Measurements from ENCODE around the gene C7orf57.

- TF ChIP-seq, protein P1, sequence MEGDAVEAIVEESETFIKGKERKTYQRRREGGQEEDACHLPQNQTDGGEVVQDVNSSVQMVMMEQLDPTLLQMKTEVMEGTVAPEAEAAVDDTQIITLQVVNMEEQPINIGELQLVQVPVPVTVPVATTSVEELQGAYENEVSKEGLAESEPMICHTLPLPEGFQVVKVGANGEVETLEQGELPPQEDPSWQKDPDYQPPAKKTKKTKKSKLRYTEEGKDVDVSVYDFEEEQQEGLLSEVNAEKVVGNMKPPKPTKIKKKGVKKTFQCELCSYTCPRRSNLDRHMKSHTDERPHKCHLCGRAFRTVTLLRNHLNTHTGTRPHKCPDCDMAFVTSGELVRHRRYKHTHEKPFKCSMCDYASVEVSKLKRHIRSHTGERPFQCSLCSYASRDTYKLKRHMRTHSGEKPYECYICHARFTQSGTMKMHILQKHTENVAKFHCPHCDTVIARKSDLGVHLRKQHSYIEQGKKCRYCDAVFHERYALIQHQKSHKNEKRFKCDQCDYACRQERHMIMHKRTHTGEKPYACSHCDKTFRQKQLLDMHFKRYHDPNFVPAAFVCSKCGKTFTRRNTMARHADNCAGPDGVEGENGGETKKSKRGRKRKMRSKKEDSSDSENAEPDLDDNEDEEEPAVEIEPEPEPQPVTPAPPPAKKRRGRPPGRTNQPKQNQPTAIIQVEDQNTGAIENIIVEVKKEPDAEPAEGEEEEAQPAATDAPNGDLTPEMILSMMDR (IDR thresholded peaks at IDR 0.05), result no peak
- no peak for TF ChIP-seq EZH2 (IDR thresholded peaks at IDR 0.05)
Measured at GRCh38 chr7:48084727-48085432, 49.5 kb downstream of the C7orf57 start.
